RCC 7860 (cell line): ENCODE data around the gene CLASP1.
"Not testable (repeated sequence)": the region's sequence is repeated elsewhere in the genome, so short reads cannot be mapped to it uniquely, and the experiment has no call there.

Experiments used
- DNase-seq: peaks from one replicate; pipeline ENCODE4 v3.0.0-alpha.2; 2015; ENCODE audit warnings: low spot score
- FAIRE-seq: peaks from 2 replicates; lab custom pipeline; 2012; peaks lifted over from hg19 to GRCh38; lab: Jason Lieb, UNC

Gene CLASP1

DNA sequence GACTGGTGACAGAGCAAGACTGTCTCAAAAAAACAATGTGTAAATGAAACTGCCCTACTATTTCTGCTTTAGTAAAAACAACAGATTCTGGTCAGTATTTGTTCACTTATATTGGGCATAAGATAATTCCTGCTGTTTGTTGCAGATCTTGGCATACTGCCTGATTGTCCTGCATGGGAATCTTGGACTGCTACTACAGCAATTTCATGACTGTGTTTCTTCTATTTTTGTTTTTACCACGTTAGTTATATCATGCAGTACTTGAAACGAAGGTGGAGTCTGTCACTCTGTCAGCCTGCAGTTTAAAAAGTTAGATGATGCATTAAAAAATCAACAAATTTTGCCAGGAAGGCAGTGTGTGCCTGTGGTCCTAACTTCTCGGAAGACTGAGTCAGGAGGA lies 14.2 kb upstream of the CLASP1 start:
- FAIRE-seq (no peak), DNase-seq (no peak)

DNA sequence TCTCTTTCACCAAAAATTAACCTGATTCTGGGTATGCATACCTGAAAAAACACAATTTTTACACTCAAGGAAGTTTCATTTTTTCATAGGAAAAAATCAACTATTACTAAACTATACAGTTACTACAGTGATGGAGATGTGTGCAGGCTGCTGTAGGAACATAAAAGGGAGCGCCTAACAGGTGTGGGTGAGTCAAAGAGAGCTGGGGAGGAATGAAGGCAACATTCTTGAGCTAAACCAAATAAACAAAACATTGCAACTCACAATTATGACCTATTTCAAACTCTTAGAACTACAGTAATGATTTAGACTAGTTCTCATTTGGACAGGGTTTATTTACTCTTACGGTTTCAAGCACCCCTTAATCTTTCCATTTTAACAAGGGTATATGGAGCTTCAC lies 13.4 kb upstream of the CLASP1 start:
- DNase-seq (no peak), FAIRE-seq (no peak)

DNA sequence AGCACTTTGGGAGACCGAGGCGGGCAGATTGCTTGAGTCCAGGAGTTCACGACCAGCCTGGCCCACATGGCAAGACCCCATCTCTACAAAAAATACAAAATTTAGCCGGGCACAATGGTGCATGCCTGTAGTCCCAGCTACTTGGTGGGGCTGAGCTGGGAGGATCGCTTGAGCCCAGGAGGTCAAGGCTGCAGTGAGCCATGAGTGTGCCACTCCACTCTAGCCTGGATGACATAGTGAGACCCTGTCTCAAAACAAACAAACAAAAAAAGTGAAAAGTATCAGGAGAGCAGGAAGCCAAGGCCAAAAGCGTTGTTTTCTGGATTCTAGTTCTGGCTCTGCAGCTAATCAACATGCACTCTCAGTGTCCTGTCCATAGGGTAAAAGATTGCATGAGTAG lies 10.7 kb upstream of the CLASP1 start:
- DNase-seq (no peak), FAIRE-seq (no peak)

DNA sequence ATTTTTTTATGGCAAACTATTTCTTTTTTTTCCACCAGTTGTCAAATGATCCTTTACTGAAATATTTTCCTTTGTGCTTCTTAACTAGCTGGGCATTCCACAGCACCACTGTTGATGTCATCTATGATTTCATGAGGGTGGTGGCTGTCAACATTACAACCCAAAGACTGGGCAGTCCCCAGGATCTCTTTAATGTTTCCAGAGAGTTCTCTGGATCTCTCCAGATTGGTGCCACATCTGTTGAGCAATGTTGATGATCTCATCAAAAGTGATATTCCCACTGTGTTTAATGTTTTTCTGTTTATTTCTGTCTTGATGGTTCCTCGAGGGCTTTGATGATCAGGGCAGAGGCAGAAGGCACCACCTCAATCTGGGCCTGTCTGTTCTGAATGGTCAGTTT lies 9.1 kb upstream of the CLASP1 start:
- not testable (repeated sequence) for FAIRE-seq, DNase-seq

DNA sequence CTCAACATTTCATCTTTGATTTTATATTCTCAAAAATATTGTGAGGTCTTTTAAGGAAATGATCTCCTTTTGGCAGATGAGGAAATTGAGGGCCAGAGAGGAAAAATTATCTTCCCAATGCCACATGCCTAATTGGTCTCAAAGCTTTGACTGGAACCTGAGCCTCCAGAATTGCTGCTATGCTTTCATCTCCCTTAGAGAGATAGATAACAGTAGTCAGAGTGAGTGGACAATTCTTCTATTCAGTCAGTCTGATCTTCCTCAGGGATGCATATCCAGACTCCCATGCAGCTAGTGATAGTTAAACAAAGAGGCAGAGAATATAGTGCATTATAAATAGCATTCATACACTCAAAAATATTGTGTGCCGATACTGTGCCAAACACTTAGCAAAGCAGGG lies 3.8 kb upstream of the CLASP1 start:
- DNase-seq (no peak), FAIRE-seq (no peak)

DNA sequence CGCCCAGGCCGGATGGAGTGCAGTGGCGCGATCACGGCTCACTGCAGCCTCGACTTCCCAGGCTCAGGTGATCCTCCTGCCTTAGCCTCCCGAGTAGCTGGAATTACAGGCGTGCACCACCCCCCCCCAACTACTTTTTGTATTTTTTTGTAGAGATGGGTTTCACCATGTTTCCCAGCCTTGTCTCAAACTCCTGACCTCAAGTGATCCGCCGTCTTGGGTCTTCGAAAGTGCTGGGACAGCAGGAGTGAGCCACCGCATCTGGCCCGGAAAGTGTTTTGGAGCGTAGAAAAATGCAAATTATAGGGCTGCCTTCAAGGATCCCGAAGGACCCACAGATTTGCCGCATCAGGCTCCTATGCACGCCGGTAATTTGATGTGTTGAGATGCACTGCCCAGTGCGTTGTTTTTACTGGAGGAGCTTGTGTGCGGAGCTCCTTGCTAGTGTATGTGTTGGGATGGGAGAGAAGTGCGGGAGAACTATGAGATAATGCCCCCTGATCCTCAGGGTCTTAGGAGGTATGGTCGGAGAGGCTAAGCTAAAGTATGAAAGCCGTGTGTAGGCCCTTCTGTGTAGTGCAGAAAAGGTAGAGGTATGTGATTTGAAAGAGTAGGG lies 1.2 kb upstream of the CLASP1 start:
- no peak for DNase-seq
- FAIRE-seq, result no peak

DNA sequence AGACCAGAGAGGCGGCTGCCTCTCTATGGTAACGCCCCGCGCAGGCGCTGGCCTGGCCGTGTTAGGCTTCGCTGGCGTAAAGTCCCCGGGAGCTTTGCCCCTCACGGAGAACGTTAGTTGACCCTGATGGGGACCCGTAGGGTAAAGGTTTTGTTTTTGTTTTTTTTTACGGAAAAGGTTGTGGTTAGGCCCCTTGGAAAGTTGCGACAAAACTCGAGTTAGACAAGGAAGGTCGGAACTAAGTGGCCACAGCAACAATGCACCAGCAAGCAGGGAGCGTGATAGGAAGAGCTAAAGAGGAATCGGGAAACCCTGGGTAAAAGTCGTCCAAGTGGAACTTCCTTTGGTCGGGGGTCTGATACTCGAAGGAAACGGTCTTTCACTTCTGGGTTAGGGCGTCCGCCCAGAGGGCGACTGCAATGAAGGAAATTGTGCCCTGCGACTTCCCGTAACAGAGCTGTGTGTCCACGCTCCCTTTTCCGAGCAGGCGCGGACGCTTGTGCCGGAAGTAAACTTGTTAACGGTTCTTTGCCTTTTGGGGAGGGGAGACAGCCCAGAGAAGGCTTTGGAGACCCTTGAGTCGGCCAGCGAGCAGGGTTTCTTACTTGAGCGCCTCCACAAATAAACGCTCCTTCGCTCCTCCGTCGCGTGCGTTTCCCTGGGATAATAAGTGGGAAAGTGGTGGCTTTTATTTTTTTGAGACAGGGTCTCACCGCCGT lies 493 bp upstream of the CLASP1 start:
- peak; percentile 80 for FAIRE-seq

DNA sequence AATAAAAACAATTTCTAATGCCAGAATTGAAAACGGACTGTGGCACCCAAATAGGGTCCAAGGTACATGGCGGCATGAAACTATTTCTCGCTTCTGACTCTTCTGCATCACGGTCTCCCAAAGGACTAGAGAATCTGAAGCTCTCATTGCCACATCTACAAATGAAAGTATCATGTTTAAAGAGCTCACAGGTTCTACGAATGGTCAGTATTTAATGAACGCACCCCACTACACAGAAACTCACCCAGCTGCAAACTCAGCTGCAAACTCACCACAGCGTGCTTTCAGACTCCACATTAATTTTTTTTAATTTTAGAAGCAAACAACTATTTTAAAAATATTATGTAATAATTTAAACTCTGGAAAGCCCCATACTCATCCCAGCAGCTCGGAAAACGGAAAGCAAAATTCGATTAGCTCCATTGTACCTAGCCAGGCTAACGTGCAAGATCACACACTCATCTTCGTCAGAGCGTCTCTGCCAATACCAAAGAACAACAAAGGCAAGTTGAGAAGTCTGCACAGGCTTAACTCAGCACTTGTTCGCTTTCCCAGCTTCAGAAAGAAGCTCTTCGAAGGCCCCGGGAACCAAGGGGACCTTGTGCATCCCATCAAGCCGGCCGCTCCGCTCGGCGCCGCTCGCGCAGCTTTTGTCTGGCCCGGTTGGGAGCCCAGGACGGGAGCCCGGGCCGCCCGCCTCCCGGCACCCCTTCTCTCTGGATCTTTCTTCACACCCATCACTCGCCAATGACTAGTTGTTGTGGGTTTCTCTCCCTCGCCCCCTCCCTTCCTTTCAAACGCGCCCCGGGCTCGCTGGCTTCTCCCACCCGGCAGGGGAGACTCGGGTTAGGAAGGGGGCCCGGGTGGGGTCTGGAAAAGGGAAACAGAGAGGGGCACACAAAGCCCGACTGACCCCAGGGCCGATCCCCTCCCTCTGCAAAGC lies 785 bp downstream of the CLASP1 start:
- DNase-seq (peak; percentile 36), FAIRE-seq (no peak)

More for the DNA sequence above, 493 bp upstream of the CLASP1 start:
- DNase-seq, result peak; percentile 94

DNA sequence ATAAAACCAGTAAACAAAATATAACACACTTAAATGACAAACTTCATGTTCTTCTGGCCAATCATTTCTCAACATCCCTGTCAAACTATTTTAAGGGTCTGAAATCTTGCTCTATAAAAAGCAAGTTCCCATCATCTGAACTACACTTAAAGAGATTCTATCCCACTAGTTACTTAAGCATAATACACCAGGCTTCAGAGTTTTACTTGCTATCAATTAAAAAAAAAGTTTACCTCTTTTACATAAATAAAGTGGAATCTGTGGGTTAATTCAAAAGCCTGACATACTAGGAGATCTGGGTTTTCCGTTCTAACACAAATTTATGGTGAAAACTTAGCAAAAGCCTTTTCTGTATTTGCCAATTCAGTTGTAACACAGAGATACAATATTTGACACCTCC lies 1.9 kb downstream of the CLASP1 start:
- FAIRE-seq (no peak), DNase-seq (no peak)

DNA sequence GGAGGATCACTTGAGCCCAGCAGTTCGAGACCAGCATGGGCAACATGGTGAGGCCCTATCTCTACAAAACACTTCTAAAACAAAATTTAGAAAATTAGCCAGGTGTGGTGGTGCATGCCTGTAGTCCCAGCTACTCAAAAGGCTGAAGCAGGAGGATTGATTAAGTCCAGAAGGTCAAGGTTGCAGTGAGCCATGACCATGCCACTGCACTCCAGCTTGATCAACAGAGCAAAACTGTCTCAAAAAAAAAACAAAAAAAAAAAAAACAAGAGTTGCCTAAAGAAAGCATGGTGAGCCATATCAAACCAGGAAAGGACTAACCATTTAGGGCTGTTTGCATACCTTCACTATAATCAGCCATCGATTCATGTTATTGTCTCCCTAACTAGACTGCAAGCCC lies 4.5 kb downstream of the CLASP1 start:
- no peak for DNase-seq

DNA sequence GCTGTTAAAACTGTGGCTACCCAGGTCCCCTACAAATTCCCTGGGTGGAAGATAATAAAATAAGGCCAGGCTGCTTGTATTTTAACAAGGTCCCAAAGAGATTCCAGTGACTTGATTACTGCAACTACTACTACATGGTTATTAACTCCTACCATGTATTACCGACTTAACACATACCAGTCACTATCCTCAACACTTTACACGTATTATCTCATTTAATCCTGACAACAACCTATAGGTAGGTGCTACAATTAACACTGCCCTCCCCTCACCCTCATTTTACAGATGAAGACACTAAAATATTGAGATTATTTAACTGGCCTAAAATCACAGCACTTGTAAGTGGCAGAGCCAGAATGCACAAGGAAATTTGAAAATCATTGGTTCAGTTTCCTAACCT lies 5.4 kb downstream of the CLASP1 start:
- FAIRE-seq, result no peak
- DNase-seq, result no peak

More for the DNA sequence above, 4.5 kb downstream of the CLASP1 start:
- FAIRE-seq, result no peak

DNA sequence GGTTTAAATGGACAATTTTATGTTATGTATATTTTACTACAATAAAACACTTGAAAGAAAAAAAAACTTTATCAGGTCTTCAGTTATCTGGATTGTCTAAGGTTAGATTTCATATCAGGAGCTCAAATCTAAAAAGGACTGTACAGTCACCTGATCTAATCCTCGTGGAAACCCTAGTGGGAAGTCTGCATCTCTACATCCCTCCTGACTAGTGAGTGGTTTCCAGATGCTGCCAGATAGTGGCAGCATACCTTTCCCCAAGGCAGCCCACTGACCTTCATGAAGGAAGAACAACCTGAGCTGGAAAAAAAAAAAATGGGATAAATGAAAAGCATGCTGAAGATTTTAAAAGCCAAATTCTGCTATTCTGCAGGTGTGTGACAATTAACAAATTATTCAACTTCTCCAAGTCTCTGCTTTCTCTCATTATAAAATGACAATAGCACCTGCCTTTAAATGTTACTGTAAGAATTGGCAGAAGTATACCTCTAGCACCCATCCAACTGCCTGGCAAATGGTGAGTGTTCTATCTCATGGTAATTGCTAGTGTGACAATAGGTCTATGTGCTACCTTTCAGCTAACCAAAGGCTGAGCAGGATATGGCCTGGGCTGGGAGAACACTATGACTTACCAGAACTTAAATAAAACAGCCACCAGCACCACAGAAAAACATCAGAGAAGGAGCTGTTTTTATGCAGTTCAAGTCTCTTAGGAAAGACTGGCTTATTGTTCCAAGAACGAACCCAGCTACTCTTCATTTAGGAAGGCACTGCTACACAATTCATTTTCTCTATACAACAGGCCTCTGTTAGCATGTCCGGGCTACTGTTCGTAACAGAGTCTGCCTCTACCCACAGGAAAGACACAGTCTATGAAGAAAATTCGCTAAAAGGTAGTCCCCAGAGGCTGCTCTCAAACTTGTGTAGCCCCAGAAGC lies 8.6 kb downstream of the CLASP1 start:
- no peak for DNase-seq
- FAIRE-seq, result no peak

DNA sequence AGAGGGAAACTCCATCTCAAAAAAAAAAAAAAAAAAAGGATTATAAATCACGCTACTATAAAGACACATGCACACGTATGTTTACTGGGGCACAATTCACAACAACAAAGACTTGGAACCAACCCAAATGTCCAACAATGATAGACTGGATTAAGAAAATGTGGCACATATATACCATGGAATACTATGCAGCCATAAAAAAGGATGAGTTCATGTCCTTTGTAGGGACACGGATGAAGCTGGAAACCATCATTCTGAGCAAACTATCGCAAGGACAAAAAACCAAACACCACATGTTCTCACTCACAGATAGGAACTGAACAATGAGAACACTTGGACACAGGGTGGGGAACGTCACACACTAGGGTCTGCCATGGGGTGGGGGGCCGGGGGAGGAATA lies 9.4 kb downstream of the CLASP1 start:
- not testable (repeated sequence) for FAIRE-seq, DNase-seq

DNA sequence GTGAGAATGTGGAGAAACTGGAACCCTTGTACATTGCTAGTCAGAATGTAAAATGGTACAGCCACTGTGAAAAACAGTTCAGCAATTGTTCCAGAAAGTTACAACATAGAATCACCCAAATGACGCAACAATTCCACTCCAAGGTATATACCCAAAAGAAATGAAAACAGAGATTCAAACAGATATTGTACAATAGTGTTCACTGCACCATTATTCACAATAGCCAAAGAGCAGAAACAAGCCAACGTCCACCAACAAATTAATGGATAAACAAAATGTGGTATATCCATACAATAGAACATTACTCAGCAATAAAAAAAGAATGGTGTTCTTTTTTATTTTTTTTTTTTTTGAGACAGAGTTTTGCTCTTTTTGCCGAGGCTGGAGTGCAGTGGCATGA lies 10.9 kb downstream of the CLASP1 start:
- DNase-seq (no peak), FAIRE-seq (no peak)

DNA sequence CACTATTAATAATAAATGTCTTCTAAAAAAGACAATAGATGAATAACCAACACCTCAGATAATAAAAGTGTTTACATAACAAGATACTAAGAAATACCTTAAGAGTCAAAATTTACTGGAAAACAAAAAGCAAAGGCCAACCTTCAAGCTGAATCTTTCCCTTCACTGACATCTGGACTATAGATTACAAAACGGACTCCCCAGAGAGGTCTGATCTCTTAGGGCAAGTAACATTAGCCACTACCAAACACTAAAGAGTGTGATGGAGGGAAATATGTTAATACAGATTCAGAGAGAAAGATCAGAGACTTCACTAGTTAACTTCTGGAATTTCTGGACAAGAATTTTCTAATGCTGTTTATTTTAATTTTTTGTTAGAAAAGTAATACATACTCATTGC lies 13.9 kb downstream of the CLASP1 start:
- FAIRE-seq (no peak), DNase-seq (no peak)

DNA sequence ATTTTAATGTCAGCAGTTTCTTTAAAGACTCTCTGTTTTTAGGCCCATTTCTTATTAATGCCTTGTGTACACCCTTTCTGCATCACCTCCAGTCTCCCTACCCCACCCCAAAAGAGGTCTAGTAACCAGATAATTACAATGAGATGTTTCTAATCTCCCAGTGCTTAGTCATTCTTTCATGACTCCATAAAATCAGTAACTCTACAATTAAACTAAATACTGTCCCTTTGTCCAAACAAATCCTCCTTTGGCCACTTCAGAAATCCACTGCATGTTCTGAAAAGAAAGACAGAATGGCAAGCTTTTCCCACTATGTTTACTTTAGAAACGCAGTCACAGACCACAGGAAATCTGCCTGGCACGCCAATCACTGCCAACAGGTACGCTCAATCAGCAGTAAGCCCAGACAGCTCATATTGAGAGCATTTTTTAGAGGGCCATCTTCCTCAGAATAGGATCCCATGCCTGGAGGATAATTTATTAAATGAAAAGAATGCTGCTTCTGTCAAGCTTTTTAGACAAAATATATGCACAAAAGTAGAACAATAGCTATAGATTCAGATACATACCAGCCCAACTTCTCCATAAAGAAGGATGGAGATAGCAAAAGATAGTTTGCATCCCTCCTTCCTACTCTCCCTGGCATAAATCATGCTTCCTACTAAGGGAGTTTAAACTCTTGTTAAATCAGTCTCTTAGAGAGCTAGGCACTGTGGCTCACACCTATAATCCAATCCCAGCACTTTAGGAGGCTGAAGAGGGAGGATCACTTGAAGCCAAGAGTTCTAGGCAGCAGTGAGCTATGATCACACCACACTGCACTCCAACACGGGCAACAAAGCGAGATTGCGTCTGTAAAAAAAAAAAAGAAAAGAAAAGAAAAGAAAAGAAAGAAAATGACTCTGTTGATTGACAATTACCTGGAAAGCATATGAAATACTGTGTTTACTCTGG lies 14.6 kb downstream of the CLASP1 start:
- DNase-seq (peak; percentile 80), FAIRE-seq (peak; percentile 86)

DNA sequence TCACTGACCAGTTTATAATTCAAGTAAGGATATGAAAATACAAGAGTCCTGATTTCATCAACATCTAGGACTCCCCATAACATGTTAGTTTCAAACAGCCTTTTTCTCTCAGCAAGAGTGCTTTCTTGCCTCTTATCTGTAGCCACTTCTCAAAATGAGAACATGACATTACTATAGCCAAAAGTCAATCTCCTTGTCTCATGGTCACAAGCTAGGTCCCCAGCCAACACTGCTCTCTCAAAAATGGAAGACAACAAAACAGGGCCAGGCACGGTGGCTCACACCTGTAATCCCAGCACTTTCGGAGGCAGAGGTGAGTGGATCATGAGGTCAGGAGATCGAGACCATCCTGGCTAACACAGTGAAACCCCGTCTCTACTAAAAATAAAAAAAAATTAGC lies 15.8 kb downstream of the CLASP1 start:
- FAIRE-seq (no peak), DNase-seq (no peak)

DNA sequence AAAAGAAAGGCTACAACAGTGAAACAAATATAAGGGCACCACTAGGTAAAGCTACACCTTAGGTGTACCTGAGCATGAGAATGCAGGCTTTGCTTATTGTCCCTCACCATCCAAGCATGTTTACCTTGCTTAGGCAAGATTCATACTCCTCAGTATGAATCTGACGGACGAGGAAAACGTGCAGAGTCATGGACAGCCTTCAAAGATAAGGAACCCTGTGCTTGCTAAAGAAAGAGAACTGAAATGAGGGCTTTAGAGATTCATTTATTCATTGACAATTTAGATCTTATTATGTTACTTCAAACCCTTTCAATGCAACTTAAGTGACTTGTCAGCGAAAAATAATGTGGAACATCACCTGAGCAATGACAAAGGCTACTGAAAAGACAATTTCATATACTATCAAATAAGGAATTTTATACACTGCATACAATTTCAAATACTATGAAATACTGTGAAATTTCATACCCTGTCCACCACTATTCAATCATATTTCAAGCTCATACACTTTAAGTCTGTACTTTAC lies 21.7 kb downstream of the CLASP1 start:
- DNase-seq (no peak), FAIRE-seq (no peak)
